Spleen (tissue), 11 donors: Measurements from ENCODE around the gene DCBLD1. TPM values are rescaled to one million over a fixed set of nuclear protein-coding genes. Genes with fewer than 3 reads are reported as not detected.

Experiments
- DNase-seq: peaks from one replicate; pipeline ENCODE4 v3.0.0-alpha.2; 2020
- H3K27ac ChIP-seq, 8 donors: fragments of 200-600 bp; sonication (generic) in 7 of 8; 1 replicate in 4 of 8; 2 replicates in 4 of 8; pipeline versions ENCODE4 v1.5.0 to v1.8.0; 2016 to 2021; ENCODE audit warnings: inconsistent platforms in 4 of 8, mild to moderate bottlenecking in 4 of 8, moderate library complexity in 1 of 8
- H3K27me3 ChIP-seq, 7 donors: fragments of 200-600 bp; sonication (generic) in 6 of 7; replicated peaks in 1 of 7; 1 replicate in 4 of 7; 2 replicates in 3 of 7; pipeline versions ENCODE4 v1.5.0 to v1.8.0; 2016 to 2021; ENCODE audit warnings: inconsistent platforms in 3 of 7, mild to moderate bottlenecking in 1 of 7
- H3K36me3 ChIP-seq, 6 donors: fragments of 200-600 bp; sonication (generic) in 5 of 6; 1 replicate in 4 of 6; 2 replicates in 2 of 6; pipeline versions ENCODE4 v1.5.0 to v1.8.0; 2016 to 2021; ENCODE audit warnings: inconsistent platforms in 2 of 6
- H3K4me1 ChIP-seq, 6 donors: fragments of 200-600 bp; sonication (generic) in 5 of 6; 1 replicate in 3 of 6; 2 replicates in 3 of 6; pipeline versions ENCODE4 v1.5.0 to v1.8.0; 2016 to 2021; ENCODE audit warnings: inconsistent platforms in 3 of 6
- H3K4me3 ChIP-seq, 8 donors: fragments of 200-600 bp; sonication (generic) in 7 of 8; 1 replicate in 4 of 8; 2 replicates in 4 of 8; pipeline versions ENCODE4 v1.5.0 to v1.8.0; 2016 to 2021; ENCODE audit warnings: inconsistent platforms in 4 of 8, mild to moderate bottlenecking in 4 of 8, moderate library complexity in 2 of 8
- H3K9me3 ChIP-seq, 8 donors: fragments of 200-600 bp; sonication (generic) in 7 of 8; 1 replicate in 4 of 8; 2 replicates in 4 of 8; pipeline versions ENCODE4 v1.5.0 to v1.8.0; 2016 to 2021; ENCODE audit warnings: inconsistent platforms in 4 of 8
- POLR2A ChIP-seq, 3 donors: fragments of 450-650 bp; IDR thresholded peaks; one replicate each; pipeline ENCODE4 v1.5.1; 2017; ENCODE audit warnings: antibody characterized with exemption in 3 of 3, mild to moderate bottlenecking in 1 of 3
- POLR2AphosphoS5 ChIP-seq, 3 donors: sonication (generic); formaldehyde crosslinking; IDR thresholded peaks; one replicate each; pipeline ENCODE4 v1.5.1; 2017; ENCODE audit warnings: antibody characterized with exemption in 3 of 3
- WGBS, 5 donors: extraction: QIAGEN DNeasy Blood & Tissue Kit in 3 of 5; methylation state at CpG; one replicate each; pipeline versions ENCODE4 v1.1.5 to v1.1.7; 2013 to 2018; 5-methylcytosine and 5-hydroxymethylcytosine counted together
- intact Hi-C: fragments of 100-400 bp; cut with DNase I; formaldehyde crosslinking; loops from one replicate; pipeline ENCODE4 v1.15.0; 2023; ENCODE audit warnings: low total_unique reads
- polyA plus RNA-seq, 3 donors: library from polyadenylated mRNA; stranded (reverse); fragments of 200-250 nt; gene quantifications; one replicate each; pipeline ENCODE4 v1.2.1, GENCODE V29; 2013
- total RNA-seq, 7 donors: library from RNA; depleted of rRNA in 3 of 7; stranded (reverse); fragments of >200 nt in 3 of 7; fragmentation: NEBNext Ultra II Directional in 4 of 7; extraction: Animal tissue kit (Norgen Biotek cat#: 25700) in 4 of 7; gene quantifications; one replicate each; pipeline versions ENCODE4 v1.1.0 to v1.2.1, GENCODE V29; 2016 to 2021
- TF ChIP-seq, protein P1 (sequence below), 11 experiments: fragments of 200-600 bp in 7 of 11; fragments of 450-650 bp in 4 of 11; sonication (generic) in 4 of 11; IDR thresholded peaks in 8 of 11; conservative IDR thresholded peaks in 3 of 11; 1 replicate in 7 of 11; 2 replicates in 4 of 11; pipeline versions ENCODE4 v1.4.0 to v1.8.0; 2016 to 2021; ENCODE audit warnings: antibody characterized with exemption in 11 of 11, inconsistent platforms in 4 of 11, mild to moderate bottlenecking in 1 of 11
- donor health status: healthy with polysubstance abuse.
- donor health status: DM: no; HTN: no; CAD: no; lungs with moderate emphysema.
- donor health status: DM: no; HTN: no; CAD: no.
- donor health status: Bipolar disorder and iron deficiency.
- donor health status: healthy.
- donor health status: DM: no; HTN: no; CAD: no.
- donor health status: DM: yes; HTN: yes; CAD: no.

DCBLD1 gene
- total and polyA plus RNA-seq, 10 donors: 2.0 to 16.7 (median 7.1) TPM

DNA sequence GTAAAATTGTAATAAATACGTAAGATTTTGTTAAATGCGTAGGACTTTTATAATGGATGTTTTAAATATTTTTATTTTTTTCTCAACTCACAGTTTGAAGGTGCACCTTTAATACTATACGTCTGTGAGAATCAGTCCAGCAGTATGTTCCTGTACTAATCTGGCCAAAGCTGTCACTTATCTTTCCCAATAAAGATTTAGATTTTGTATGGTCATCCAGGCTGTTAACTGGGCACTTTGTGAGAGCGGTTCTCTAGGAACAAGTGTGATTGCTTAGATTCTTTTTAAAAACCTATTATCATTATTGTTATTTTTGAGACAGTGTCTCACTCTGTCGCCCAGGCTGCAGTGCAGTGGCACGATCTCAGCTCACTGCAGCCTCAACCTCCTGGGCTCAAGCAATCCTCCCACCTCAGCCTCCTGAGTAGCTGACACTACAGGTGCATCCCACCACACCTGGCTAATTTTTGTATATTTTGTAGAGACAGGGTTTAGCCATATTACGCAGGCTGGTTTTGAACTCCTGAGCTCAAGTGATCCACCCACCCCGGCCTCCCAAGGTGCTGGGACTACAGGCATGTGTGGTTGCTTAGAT lies 1.7 kb downstream of the DCBLD1 start:
- Histone ChIP-seq H3K27me3 (peaks cover 0 to 46% (median 0%) of the 10 kb centered on the region in 7 donors), H3K27ac (peak overlapping the region in 6 of 8 donors; percentile 82 to 90 (median 86)), H3K4me3 (peak overlapping the region in 6 of 8 donors; percentile 69 to 80 (median 73)), H3K36me3 (no peaks in the 10 kb centered on the region), H3K4me1 (peaks cover 0 to 48% (median 29%) of the 10 kb centered on the region in 6 donors), H3K9me3 (no peaks in the 10 kb centered on the region)
- TF ChIP-seq POLR2A (IDR thresholded peaks at IDR 0.05) (no peak), POLR2AphosphoS5 (IDR thresholded peaks at IDR 0.05) (no peak)
- TF ChIP-seq, protein P1, sequence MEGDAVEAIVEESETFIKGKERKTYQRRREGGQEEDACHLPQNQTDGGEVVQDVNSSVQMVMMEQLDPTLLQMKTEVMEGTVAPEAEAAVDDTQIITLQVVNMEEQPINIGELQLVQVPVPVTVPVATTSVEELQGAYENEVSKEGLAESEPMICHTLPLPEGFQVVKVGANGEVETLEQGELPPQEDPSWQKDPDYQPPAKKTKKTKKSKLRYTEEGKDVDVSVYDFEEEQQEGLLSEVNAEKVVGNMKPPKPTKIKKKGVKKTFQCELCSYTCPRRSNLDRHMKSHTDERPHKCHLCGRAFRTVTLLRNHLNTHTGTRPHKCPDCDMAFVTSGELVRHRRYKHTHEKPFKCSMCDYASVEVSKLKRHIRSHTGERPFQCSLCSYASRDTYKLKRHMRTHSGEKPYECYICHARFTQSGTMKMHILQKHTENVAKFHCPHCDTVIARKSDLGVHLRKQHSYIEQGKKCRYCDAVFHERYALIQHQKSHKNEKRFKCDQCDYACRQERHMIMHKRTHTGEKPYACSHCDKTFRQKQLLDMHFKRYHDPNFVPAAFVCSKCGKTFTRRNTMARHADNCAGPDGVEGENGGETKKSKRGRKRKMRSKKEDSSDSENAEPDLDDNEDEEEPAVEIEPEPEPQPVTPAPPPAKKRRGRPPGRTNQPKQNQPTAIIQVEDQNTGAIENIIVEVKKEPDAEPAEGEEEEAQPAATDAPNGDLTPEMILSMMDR (IDR thresholded peaks at IDR 0.05 in 8 of 11, conservative IDR thresholded peaks at IDR 0.05 in 3 of 11): no peak
- intact Hi-C loops: no loop called here
- 84 to 88% (median 87%) methylated on average over 8 of the region's 8 CpGs for whole genome bisulfite sequencing, 5 donors
- DNase-seq: no peak

DNA sequence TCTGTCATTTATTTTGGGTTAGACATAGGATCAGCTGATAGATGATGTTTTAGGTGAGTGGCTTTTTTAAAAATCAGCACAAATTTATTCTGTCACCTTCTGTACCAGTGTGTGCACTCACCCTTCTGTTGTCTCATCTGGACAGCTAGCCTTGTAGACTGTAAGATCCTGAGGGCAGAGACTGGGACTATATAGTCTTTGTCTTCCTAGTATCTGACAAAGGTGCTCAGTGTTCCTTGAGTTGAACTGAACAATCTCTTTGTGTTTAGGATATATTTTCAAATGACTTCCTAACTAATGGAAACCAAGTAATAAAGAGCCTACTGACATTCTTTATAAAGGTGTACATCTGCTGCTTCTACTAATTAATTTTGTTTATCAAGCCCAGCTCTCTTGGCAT lies 3.0 kb downstream of the DCBLD1 start:
- intact Hi-C loops: no loop called here
- Histone ChIP-seq H3K9me3 (no peaks in the 10 kb centered on the region), H3K27ac (no peak overlapping the region), H3K4me3 (no peak overlapping the region), H3K36me3 (no peaks in the 10 kb centered on the region), H3K4me1 (peaks cover 0 to 48% (median 29%) of the 10 kb centered on the region in 6 donors), H3K27me3 (peaks cover 0 to 46% (median 0%) of the 10 kb centered on the region in 7 donors)
- DNase-seq: no peak
- TF ChIP-seq POLR2AphosphoS5 (IDR thresholded peaks at IDR 0.05) (no peak), POLR2A (IDR thresholded peaks at IDR 0.05) (no peak)
- TF ChIP-seq, protein P1 (IDR thresholded peaks at IDR 0.05 in 8 of 11, conservative IDR thresholded peaks at IDR 0.05 in 3 of 11): no peak

DNA sequence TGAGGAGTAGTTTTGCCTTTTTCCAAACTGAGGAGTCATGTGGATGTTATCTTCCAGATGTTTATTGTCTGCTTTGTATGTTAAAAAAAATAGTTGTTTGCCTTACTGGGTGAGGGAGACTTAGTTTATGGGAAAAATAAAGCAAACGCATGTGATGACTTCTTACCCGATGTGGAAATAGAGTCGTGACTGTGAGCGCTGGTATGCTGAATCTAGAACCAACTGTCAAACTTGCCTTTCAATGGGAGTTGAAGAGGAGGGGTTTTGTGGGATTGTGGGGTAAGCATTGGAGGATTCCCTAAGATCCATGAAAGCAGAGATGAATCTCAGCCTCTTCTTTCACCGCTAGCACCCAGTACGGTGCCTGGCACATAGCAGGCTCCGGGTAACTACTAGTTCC lies 5.3 kb downstream of the DCBLD1 start:
- Histone ChIP-seq H3K4me3 (no peak overlapping the region), H3K9me3 (no peaks in the 10 kb centered on the region), H3K4me1 (peaks cover 0 to 34% (median 17%) of the 10 kb centered on the region in 6 donors), H3K27me3 (peaks cover 0 to 29% (median 0%) of the 10 kb centered on the region in 7 donors), H3K27ac (peak overlapping the region in 1 of 8 donors; percentile 41), H3K36me3 (no peaks in the 10 kb centered on the region)
- TF ChIP-seq POLR2A (IDR thresholded peaks at IDR 0.05) (no peak), POLR2AphosphoS5 (IDR thresholded peaks at IDR 0.05) (no peak)
- TF ChIP-seq, protein P1 (IDR thresholded peaks at IDR 0.05 in 8 of 11, conservative IDR thresholded peaks at IDR 0.05 in 3 of 11): no peak
- 90 to 97% (median 92%) methylated on average over 7 of the region's 7 CpGs for WGBS, 5 donors
- intact Hi-C loops: no loop called here
- DNase-seq: no peak

DNA sequence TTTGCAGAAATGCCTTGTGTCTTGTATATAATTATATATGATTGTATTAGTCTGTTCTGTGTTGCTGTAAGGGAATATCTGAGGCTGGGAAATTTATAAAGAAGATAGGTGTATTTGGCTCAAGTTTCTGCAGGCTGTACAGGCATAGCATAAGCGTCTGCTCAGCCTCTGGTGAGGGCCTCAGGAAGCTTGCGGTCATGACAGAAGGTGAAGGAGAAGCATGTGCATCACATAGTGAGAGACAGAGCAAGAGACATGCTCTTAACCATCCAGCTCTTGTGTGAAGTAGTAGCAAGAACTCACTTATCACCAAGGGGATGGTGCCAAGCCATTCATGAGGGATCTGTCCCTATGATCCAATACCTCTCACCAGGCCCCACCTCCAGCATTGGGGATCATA lies 6.5 kb downstream of the DCBLD1 start:
- TF ChIP-seq POLR2A (IDR thresholded peaks at IDR 0.05) (no peak), POLR2AphosphoS5 (IDR thresholded peaks at IDR 0.05) (no peak)
- TF ChIP-seq, protein P1 (IDR thresholded peaks at IDR 0.05 in 8 of 11, conservative IDR thresholded peaks at IDR 0.05 in 3 of 11): no peak
- H3K4me3 ChIP-seq: no peak overlapping the region
- H3K27ac ChIP-seq: no peak overlapping the region
- peaks cover 2 to 30% (median 10%) of the 10 kb centered on the region in 6 donors for H3K4me1 ChIP-seq
- DNase-seq: no peak
- no peaks in the 10 kb centered on the region for H3K9me3 ChIP-seq
- H3K36me3 ChIP-seq: no peaks in the 10 kb centered on the region
- peaks cover 0 to 17% (median 0%) of the 10 kb centered on the region in 7 donors for H3K27me3 ChIP-seq
- intact Hi-C loops: no loop called here
- WGBS, 5 donors: 90 to 95% (median 91%) methylated on average over 2 of the region's 2 CpGs
